ENCODE measurements around the gene GOLGA7B.
A peak's percentile ranks its signal among the peaks of the same experiment; 100 is the strongest.

The GOLGA7B gene
- total RNA-seq, result 2.0 to 53.9 (median 10.0) reads per million in 9 experiments

DNA sequence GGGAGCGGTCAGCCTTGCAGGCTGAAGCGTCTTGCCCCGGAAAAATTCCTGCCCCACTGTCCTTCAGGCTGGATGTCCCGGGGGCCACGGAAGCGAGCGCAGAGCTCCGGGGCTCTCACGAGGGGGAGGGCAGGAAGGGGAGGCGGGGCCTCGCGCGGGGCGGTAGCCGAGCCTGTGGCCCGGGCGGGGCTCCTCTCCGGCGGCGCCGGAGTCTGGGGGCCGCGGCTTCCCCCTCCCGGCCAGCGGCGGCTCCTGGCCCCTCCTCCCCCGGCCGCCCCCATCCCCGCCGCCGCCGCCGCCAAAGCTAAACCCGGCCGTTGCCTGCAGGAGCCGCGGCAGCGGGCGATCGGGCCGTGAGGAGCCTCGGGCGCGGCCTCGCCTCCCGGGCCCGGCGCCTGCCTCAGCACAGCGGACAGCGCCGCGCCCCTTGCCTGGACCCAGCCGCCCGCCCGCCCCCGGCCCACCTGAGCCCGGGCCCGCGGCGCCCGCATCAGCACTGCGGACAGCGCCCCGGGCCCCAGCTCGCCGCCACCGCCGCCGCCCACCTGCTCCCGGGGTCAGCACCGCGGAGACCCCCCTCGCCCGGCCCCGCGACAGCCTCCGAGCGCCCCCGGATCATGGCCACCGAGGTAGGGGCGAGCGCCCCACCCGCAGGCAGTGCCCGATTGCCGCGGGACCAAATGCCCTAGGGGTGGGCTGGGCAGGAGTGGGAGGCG, at the start of gene GOLGA7B:
Gene GOLGA7B, plus strand, starts transcription at position 157 of the 716 bp plus-strand sequence. Its CDS starts 461 bp downstream, at position 618.
- Mint-ChIP-seq H3K27me3 (no peaks in the 10 kb centered on the region), H3K4me1 (ENCODE audit: low read depth in 2 of 2) (peaks cover 36% of the 10 kb centered on the region in 2 donors), H3K9me3 (no peaks in the 10 kb centered on the region), H3K4me3 (peak within 1 kb of the TSS; percentile 89 to 97), H3K36me3 (ENCODE audit: insufficient read depth) (peaks cover 3% of the 10 kb centered on the region), H3K27ac (peak within 1 kb of the TSS; percentile 74 to 86)
- DNase-seq, result peak; percentile 56 to 62 (median 57)
- peak; percentile 83 for ATAC-seq (replicated peaks)

DNA sequence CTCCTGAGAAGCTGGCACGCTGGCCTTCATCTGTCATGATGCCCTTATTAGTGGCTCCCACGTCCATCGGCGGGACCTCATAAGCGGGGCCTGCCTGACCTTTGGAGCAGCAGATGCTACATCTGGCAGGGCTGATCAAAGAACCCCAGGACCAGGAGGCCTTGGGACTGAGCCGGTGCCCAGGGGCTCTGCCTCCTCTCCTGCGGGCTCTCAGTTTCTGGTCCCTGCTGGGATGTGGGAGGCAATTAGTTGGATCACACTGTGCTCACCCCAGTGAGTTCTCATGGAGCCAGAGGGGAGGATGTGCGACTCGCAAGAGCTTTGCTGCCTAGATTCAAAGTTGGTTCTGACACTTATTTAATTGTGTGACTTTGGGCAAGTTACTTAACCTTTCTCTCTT, 49.2 kb upstream of the GOLGA7B start:
- Mint-ChIP-seq H3K9me3 (no peaks in the 10 kb centered on the region), H3K36me3 (ENCODE audit: insufficient read depth) (no peaks in the 10 kb centered on the region), H3K4me1 (ENCODE audit: low read depth in 2 of 2) (peaks cover 14 to 21% of the 10 kb centered on the region in 2 donors), H3K27ac (no peak overlapping the region), H3K4me3 (no peak overlapping the region), H3K27me3 (no peaks in the 10 kb centered on the region)
- ATAC-seq (replicated peaks) (no peak), DNase-seq (no peak)

DNA sequence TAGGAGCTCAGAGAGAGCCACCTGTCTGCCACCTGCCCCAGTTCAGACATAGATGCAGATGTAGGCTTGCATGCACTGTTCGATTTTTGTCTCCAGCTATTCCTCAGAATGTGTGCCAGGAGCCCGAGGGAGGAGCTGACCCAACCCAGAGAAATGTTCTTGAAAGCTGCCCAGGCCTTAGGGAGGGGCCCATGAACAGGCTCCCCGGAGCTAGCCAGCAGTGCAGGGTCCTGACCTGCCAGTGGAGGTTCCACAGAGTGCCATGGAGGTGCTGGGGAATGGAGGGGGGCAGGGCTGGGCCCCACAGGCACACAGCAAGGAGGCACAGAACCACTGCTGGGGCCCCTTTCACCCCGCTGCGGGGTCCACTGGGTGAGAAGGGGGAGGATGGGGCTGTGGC, 48.2 kb upstream of the GOLGA7B start:
- H3K27me3 Mint-ChIP-seq, result no peaks in the 10 kb centered on the region
- peak overlapping the region in 1 of 2 donors; percentile 13 for H3K27ac Mint-ChIP-seq
- H3K9me3 Mint-ChIP-seq, result no peaks in the 10 kb centered on the region
- H3K4me1 Mint-ChIP-seq (ENCODE audit: low read depth in 2 of 2), result peaks cover 9 to 14% of the 10 kb centered on the region in 2 donors
- H3K36me3 Mint-ChIP-seq (ENCODE audit: insufficient read depth), result no peaks in the 10 kb centered on the region
- DNase-seq (no peak), ATAC-seq (replicated peaks) (no peak)
- no peak overlapping the region for H3K4me3 Mint-ChIP-seq

DNA sequence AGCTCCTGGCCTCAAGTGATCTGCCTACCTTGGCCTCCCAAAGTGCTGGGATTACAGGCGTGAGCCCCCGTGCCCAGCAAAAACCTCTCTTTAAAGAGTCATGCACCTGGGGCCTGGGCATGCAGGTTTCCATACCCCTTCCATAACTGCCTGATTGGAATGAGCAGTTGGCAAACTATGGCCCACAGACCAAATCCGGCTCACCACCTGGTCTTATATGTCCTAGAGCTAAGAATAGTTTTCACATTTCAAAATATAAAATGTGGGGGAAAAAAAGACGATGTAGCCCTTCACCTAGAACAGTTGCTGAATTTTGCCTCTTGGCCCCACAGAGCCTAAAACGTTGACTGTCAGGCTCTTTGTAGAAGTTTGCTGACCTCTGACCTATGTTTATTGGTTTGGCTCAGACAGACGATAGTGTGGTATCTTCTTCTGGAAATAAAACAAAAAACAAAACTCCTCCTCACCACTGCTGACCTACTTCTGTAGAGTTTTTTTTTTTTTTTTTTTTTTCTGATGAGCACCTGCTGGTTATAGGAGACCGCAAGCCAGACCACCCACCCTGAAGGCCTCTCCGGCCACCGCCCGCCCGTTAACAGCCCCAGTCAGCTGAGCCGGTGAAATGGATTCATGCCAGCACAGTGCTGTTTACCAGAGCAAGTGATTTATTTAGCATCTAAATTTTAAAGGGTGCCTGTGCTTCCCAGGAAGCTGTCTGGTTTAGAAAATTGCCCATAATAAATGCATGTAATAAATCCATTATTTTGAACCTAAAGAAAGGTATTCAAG, 44.4 kb upstream of the GOLGA7B start:
- DNase-seq (no peak), ATAC-seq (replicated peaks) (peak; percentile 89)
- peak overlapping the region in 1 of 2 donors; percentile 33 for H3K4me3 Mint-ChIP-seq
- H3K4me1 Mint-ChIP-seq (ENCODE audit: low read depth in 2 of 2), result peaks cover 0 to 4% of the 10 kb centered on the region in 2 donors
- peaks cover 0 to 5% of the 10 kb centered on the region in 2 donors for H3K27me3 Mint-ChIP-seq
- no peaks in the 10 kb centered on the region for H3K9me3 Mint-ChIP-seq
- no peaks in the 10 kb centered on the region for H3K36me3 Mint-ChIP-seq (ENCODE audit: insufficient read depth)
- H3K27ac Mint-ChIP-seq, result peak overlapping the region in 1 of 2 donors; percentile 20

DNA sequence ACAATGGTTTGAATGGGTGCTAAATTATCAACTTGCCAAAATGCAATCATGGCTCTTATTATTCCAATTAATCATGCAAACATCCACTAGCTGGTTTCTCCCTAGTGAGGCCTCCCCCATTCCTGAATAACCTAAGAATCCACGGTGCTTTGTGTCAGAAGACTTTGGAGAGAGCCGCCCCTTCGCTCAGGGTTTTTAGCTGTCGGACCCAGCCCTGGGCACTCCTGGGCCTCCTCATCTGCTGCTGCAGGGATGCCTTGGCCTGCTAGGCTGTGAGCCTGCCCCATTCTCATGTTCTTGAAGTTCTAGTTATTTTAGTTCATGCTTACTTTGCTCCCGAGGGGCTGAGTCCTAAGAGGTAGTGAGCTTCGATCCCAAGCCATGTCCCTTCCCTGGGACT, 43.7 kb upstream of the GOLGA7B start:
- Mint-ChIP-seq H3K9me3 (no peaks in the 10 kb centered on the region), H3K27ac (no peak overlapping the region), H3K27me3 (peaks cover 0 to 9% of the 10 kb centered on the region in 2 donors), H3K36me3 (ENCODE audit: insufficient read depth) (no peaks in the 10 kb centered on the region), H3K4me3 (no peak overlapping the region), H3K4me1 (ENCODE audit: low read depth in 2 of 2) (peaks cover 0 to 4% of the 10 kb centered on the region in 2 donors)
- ATAC-seq (replicated peaks) (no peak), DNase-seq (no peak)

DNA sequence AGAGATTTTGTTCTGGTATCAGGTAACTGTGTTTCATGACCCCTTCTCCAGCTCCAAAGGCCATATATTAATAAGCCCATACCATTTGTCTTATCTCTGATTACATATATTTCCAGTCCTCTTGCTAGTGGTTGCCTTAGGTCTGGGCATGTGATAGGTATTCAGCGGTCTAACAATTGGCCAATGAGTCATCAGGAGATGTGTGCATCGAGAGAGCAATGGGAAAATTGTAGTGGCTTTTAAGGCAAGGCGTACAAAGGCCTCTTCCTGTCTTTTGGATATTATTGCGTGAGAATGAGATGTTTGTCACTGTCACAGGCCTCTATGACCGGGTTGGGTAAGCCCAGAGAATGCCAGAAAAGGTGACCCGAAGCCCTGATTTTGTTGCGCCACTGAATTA, 39.2 kb upstream of the GOLGA7B start:
- no peaks in the 10 kb centered on the region for H3K36me3 Mint-ChIP-seq (ENCODE audit: insufficient read depth)

DNA sequence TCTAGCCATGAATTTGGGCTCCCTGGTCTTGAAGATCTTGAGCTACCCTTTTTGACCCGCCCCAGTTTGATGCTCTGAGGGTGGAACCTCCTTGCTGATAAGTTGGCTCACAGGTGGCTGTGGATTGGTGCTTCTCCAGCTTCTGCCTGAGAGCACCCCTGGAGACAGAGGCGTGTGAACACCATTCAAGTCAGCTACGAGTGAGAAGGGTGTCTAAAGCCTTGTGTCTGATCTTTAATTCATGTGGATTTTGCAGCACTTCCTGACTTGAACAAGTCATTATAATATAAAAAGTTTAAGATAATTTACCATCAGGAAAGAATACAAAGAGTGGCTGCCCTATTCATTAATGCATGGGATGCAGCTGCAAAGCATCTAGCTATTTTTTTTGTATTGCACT, 37.7 kb upstream of the GOLGA7B start:
- Mint-ChIP-seq H3K36me3 (ENCODE audit: insufficient read depth) (no peaks in the 10 kb centered on the region), H3K9me3 (no peaks in the 10 kb centered on the region), H3K27me3 (peaks cover 0 to 10% of the 10 kb centered on the region in 2 donors), H3K4me3 (no peak overlapping the region), H3K27ac (no peak overlapping the region), H3K4me1 (ENCODE audit: low read depth in 2 of 2) (peaks cover 0 to 2% of the 10 kb centered on the region in 2 donors)
- no peak for DNase-seq
- no peak for ATAC-seq (replicated peaks)

More for the DNA sequence above, 39.2 kb upstream of the GOLGA7B start:
- no peak for DNase-seq
- peak overlapping the region in 1 of 2 donors; percentile 19 for H3K27ac Mint-ChIP-seq
- H3K4me1 Mint-ChIP-seq (ENCODE audit: low read depth in 2 of 2), result peaks cover 0 to 2% of the 10 kb centered on the region in 2 donors
- no peak overlapping the region for H3K4me3 Mint-ChIP-seq
- H3K9me3 Mint-ChIP-seq, result no peaks in the 10 kb centered on the region
- no peak for ATAC-seq (replicated peaks)
- peaks cover 0 to 10% of the 10 kb centered on the region in 2 donors for H3K27me3 Mint-ChIP-seq

DNA sequence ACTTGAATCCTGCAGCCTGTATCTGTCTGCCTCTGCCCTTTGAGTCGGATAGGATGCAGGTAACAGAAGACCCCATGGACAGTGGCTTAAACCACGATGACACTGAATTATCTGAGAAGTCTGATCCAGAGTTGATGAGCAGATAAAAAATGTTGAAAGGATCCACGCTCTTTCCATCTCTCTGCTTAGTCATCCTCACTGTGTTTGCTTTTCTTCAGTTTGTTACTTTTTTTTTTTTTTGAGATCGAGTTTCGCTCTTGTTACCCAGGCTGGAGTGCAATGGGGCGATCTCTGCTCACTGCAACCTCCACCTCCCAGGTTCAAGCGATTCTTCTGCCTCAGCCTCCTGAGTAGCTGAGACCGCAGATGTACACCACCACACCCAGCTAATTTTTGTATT, 36.9 kb upstream of the GOLGA7B start:
- Mint-ChIP-seq H3K36me3 (ENCODE audit: insufficient read depth) (no peaks in the 10 kb centered on the region), H3K4me3 (no peak overlapping the region), H3K27me3 (peaks cover 5 to 12% of the 10 kb centered on the region in 2 donors), H3K4me1 (ENCODE audit: low read depth in 2 of 2) (peaks cover 0 to 2% of the 10 kb centered on the region in 2 donors), H3K9me3 (no peaks in the 10 kb centered on the region), H3K27ac (peak overlapping the region in 1 of 2 donors; percentile 41)
- no peak for DNase-seq
- no peak for ATAC-seq (replicated peaks)

DNA sequence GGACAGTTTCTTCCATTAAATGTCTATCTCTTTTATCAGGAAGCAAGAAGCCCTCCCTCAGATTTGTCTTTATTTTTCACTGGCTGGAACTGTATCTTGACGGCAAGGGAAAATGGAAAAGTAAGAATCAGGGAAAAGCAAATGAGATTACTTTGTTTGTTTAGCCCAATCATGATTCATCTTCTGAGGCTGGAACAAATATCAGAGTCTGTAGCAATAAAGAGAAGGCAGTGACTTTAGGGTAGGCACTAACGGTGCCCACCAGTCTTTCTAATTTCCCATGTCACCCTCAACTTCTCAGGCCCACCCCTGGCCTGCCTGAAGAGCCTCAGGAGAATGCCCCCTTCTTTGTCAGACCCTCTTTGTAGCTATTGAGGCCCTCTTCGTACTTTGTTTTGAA, 36.3 kb upstream of the GOLGA7B start:
- H3K27ac Mint-ChIP-seq, result peak overlapping the region in 1 of 2 donors; percentile 53
- ATAC-seq (replicated peaks), result no peak
- H3K27me3 Mint-ChIP-seq, result peaks cover 12 to 19% of the 10 kb centered on the region in 2 donors
- DNase-seq, result no peak
- H3K4me1 Mint-ChIP-seq (ENCODE audit: low read depth in 2 of 2), result peaks cover 0 to 2% of the 10 kb centered on the region in 2 donors
- no peaks in the 10 kb centered on the region for H3K36me3 Mint-ChIP-seq (ENCODE audit: insufficient read depth)
- H3K4me3 Mint-ChIP-seq, result no peak overlapping the region
- no peaks in the 10 kb centered on the region for H3K9me3 Mint-ChIP-seq

DNA sequence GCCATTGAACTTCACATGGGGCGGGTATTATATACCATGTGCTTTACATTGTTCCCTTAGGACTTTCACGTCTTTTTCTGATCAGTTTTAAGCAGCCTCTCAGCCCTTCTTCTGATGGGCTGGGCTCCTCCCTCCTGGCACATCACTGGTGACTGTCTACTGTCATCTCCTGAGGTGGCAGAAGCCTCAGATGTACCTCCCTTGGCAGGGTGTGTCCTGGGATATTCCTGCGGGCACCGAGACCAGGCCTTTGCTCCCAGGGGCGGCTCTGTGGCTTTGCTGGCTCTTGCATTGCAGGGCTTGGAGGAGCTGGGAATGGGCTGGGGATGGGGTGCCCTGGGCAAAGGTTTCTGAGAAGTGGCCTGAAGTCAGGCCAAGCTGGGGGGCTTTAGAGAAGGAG, 34.6 kb upstream of the GOLGA7B start:
- H3K9me3 Mint-ChIP-seq, result no peaks in the 10 kb centered on the region
- ATAC-seq (replicated peaks) (no peak), DNase-seq (no peak)
- peaks cover 14% of the 10 kb centered on the region in 2 donors for H3K27me3 Mint-ChIP-seq
- H3K27ac Mint-ChIP-seq, result no peak overlapping the region
- no peak overlapping the region for H3K4me3 Mint-ChIP-seq
- H3K36me3 Mint-ChIP-seq (ENCODE audit: insufficient read depth), result no peaks in the 10 kb centered on the region
- peaks cover 0 to 2% of the 10 kb centered on the region in 2 donors for H3K4me1 Mint-ChIP-seq (ENCODE audit: low read depth in 2 of 2)

DNA sequence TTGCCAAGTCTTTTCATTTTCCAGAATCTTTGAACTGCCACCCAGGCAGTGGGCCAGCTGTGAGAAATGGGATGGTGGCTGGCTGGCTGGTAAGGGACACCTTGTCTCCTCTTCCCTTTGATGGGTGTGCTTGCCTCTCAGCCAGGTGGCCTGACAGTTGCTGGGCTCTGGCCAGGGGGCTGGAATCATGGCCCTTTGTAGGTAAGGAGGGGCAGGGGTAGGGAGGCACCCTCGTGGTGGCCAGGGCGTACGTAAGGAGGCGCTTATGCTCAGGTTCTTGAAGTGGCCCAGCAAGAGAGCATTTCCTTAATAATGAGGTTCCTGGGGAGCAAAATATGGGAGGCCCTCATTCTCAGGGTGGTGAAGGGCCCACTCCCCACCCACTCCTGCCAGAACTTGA, 33.0 kb upstream of the GOLGA7B start:
- Mint-ChIP-seq H3K27ac (no peak overlapping the region), H3K27me3 (peaks cover 9 to 14% of the 10 kb centered on the region in 2 donors), H3K9me3 (no peaks in the 10 kb centered on the region), H3K4me1 (ENCODE audit: low read depth in 2 of 2) (peaks cover 0 to 2% of the 10 kb centered on the region in 2 donors), H3K36me3 (ENCODE audit: insufficient read depth) (no peaks in the 10 kb centered on the region), H3K4me3 (no peak overlapping the region)
- DNase-seq (no peak), ATAC-seq (replicated peaks) (no peak)

DNA sequence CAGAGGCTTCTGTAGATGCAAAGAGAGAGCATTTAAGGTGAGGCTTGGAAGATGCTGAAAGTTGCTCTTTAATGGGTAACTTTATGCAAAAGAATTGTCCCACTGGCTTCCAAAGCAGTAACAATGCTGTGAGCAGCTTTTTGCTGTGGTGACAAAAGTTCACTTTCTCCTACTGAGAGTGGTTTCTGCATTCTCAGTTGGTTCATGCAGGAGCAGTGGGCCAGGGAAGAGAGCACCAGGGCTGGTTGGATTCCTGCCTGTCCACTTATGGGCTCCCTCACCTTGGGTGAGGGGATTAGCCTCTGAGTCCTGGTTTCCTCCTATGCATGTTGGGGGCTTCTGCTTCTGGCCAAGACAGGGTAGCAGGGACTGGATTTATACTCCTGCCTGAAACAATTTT, 31.1 kb upstream of the GOLGA7B start:
- Mint-ChIP-seq H3K36me3 (ENCODE audit: insufficient read depth) (peaks cover under 1% of the 10 kb centered on the region), H3K27me3 (peaks cover 9 to 17% of the 10 kb centered on the region in 2 donors)
- ATAC-seq (replicated peaks), result no peak

DNA sequence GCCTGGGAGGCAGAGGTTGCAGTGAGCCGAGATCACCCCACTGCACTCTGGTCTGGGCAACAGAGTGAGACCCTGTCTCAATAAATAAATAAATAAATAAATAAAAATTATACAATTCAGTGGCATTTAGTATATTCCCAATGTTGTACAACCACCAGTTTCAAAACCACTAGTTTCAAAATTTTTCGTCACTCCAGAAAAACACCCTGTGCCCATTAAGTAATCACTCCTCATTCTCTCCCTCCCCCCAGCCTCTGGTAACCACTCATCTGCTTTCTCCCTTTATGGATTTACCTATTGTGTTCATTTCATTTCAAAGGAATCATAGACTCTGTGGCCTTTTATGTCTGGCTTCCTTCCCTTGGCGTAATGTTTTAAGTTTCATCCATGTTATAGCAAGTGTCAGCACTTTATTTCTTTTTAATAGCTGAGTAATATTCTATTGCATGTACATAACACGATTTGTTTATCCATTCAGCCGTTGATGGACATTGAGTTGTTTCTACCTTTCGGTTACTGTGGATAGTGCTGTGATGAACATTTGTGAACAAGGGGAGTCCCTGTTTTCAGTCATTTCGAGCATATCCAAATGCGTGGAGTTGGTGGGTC, 29.4 kb upstream of the GOLGA7B start:
- DNase-seq (no peak), ATAC-seq (replicated peaks) (no peak)
- Mint-ChIP-seq H3K36me3 (ENCODE audit: insufficient read depth) (peaks cover 3% of the 10 kb centered on the region), H3K4me3 (no peak overlapping the region), H3K27ac (no peak overlapping the region), H3K27me3 (peaks cover 9 to 26% of the 10 kb centered on the region in 2 donors), H3K4me1 (ENCODE audit: low read depth in 2 of 2) (peaks cover 0 to 5% of the 10 kb centered on the region in 2 donors), H3K9me3 (no peaks in the 10 kb centered on the region)

More for the DNA sequence above, 31.1 kb upstream of the GOLGA7B start:
- Mint-ChIP-seq H3K4me1 (ENCODE audit: low read depth in 2 of 2) (peaks cover 0 to under 1% of the 10 kb centered on the region in 2 donors), H3K9me3 (no peaks in the 10 kb centered on the region), H3K27ac (no peak overlapping the region), H3K4me3 (no peak overlapping the region)
- DNase-seq, result no peak

Data from effector memory CD8-positive, alpha-beta T cell (primary cell).